Spleen (tissue), 7 donors: ENCODE data around the gene AGPAT4.
"Not testable (repeated sequence)": the region's sequence is repeated elsewhere in the genome, so short reads cannot be mapped to it uniquely, and the experiment has no call there.

ENCODE experiments used
- POLR2A ChIP-seq, 3 donors: fragments of 450-650 bp; IDR thresholded peaks; one replicate each; pipeline ENCODE4 v1.5.1; 2017; ENCODE audit warnings: antibody characterized with exemption in 3 of 3, mild to moderate bottlenecking in 1 of 3
- POLR2AphosphoS5 ChIP-seq, 3 donors: sonication (generic); formaldehyde crosslinking; IDR thresholded peaks; one replicate each; pipeline ENCODE4 v1.5.1; 2017; ENCODE audit warnings: antibody characterized with exemption in 3 of 3
- TF ChIP-seq, protein P1 (sequence below), 11 experiments: fragments of 200-600 bp in 7 of 11; fragments of 450-650 bp in 4 of 11; sonication (generic) in 4 of 11; IDR thresholded peaks in 8 of 11; conservative IDR thresholded peaks in 3 of 11; 1 replicate in 7 of 11; 2 replicates in 4 of 11; pipeline versions ENCODE4 v1.4.0 to v1.8.0; 2016 to 2021; ENCODE audit warnings: antibody characterized with exemption in 11 of 11, inconsistent platforms in 4 of 11, mild to moderate bottlenecking in 1 of 11
- donor health status: DM: no; HTN: no; CAD: no; lungs with moderate emphysema.
- donor health status: DM: no; HTN: no; CAD: no.
- donor health status: DM: no; HTN: no; CAD: no.

DNA sequence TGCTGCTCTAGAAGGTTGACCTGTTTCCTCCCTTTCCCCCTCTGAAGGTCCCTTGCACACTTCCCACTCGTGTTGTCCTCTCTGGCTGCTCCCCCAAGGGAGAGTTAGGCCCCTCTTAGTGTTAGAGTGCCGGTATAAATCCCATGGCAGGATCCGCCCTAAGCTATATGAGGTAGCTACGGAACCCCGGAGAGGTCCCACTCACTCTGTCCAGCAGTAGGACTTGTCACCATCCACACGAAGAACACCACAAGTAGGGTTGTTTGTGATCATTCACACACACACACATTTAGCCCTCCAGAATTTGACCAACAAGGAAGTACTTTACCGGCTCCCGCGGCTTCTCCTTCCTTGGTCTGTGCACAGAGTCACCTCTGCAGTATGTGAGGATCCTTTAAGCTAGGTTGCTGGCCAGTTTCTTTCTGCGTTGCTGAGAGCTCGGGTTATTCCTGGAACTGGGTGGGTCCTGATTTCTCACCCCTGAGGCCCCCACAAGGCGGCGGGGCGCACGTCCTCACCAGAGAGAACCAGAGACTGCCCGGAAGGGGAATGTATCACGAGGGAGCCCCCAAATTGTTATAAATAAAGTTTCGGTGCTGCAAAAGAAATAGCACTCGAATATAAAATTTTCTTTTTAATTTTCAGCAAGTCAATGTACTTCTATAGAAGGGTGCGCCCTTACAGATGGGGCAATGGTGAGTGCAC is 40.8 kb upstream of the AGPAT4 start:
- TF ChIP-seq, protein P1, sequence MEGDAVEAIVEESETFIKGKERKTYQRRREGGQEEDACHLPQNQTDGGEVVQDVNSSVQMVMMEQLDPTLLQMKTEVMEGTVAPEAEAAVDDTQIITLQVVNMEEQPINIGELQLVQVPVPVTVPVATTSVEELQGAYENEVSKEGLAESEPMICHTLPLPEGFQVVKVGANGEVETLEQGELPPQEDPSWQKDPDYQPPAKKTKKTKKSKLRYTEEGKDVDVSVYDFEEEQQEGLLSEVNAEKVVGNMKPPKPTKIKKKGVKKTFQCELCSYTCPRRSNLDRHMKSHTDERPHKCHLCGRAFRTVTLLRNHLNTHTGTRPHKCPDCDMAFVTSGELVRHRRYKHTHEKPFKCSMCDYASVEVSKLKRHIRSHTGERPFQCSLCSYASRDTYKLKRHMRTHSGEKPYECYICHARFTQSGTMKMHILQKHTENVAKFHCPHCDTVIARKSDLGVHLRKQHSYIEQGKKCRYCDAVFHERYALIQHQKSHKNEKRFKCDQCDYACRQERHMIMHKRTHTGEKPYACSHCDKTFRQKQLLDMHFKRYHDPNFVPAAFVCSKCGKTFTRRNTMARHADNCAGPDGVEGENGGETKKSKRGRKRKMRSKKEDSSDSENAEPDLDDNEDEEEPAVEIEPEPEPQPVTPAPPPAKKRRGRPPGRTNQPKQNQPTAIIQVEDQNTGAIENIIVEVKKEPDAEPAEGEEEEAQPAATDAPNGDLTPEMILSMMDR (IDR thresholded peaks at IDR 0.05 in 8 of 11, conservative IDR thresholded peaks at IDR 0.05 in 3 of 11): not testable (repeated sequence)
- not testable (repeated sequence) for TF ChIP-seq POLR2AphosphoS5, POLR2A (IDR thresholded peaks at IDR 0.05)
